ENCODE data around the gene DNHD1.

The DNHD1 gene

GRCh38 chr11:6565325-6565724 lies 68.2 kb downstream of the DNHD1 start:
- DNase-seq, result no peak

- no peak for DNase-seq
Observed at GRCh38 chr11:6565988-6566703, 69.1 kb downstream of the DNHD1 start.

GRCh38 chr11:6566704-6567370 lies 69.8 kb downstream of the DNHD1 start:
- no peak for DNase-seq

- no peak for DNase-seq
Observed at GRCh38 chr11:6567371-6567745, 70.3 kb downstream of the DNHD1 start.

GRCh38 chr11:6568191-6568918 lies 71.3 kb downstream of the DNHD1 start:
- no peak for DNase-seq

GRCh38 chr11:6569706-6570105 lies 72.6 kb downstream of the DNHD1 start:
- no peak for DNase-seq

- DNase-seq, result no peak
Observed at GRCh38 chr11:6570691-6571427, 73.8 kb downstream of the DNHD1 start.

GRCh38 chr11:6571434-6572008 lies 74.4 kb downstream of the DNHD1 start:
- DNase-seq, result no peak

GRCh38 chr11:6572215-6572614 lies 75.1 kb downstream of the DNHD1 start:
- no peak for DNase-seq

- no peak for DNase-seq
Observed at GRCh38 chr11:6574816-6575715, 78.0 kb downstream of the DNHD1 start.

GRCh38 chr11:6576471-6577373 lies 79.6 kb downstream of the DNHD1 start:
- DNase-seq, result no peak

- no peak for DNase-seq
Observed at GRCh38 chr11:6578134-6578533, 81.1 kb downstream of the DNHD1 start.

GRCh38 chr11:6579681-6580080 lies 82.6 kb downstream of the DNHD1 start:
- no peak for DNase-seq

- DNase-seq, result no peak
Observed at GRCh38 chr11:6583584-6583983, 86.5 kb downstream of the DNHD1 start.

- DNase-seq, result no peak
Observed at GRCh38 chr11:6584528-6584927, 87.4 kb downstream of the DNHD1 start.

GRCh38 chr11:6586434-6587359 lies 89.6 kb downstream of the DNHD1 start:
- DNase-seq, result no peak

- no peak for DNase-seq
Observed at GRCh38 chr11:6587360-6587953, 90.4 kb downstream of the DNHD1 start.

- no peak for DNase-seq
Observed at GRCh38 chr11:6588018-6588417, 90.9 kb downstream of the DNHD1 start.

GRCh38 chr11:6594142-6594768 lies 97.2 kb downstream of the DNHD1 start:
- DNase-seq, result no peak

Measured in NCI-H526 treated with DMSO at 0.1 percent for 48 hours (cell line).